ENCODE data around the gene SF3B4.

The SF3B4 gene

GRCh38 chr1:149923626-149924025, 4.0 kb downstream of the SF3B4 start:
- peaks cover 8% of the 10 kb centered on the region for H3K79me2 ChIP-seq (ENCODE audit: insufficient read depth, low read length)
- H3K4me2 ChIP-seq (ENCODE audit: low read length): no peak overlapping the region
- no peak overlapping the region for H2AFZ ChIP-seq (ENCODE audit: low read length)
- H4K20me1 ChIP-seq (ENCODE audit: insufficient read depth, low read length): no peaks in the 10 kb centered on the region
- peaks cover 21% of the 10 kb centered on the region for H3K4me1 ChIP-seq (ENCODE audit: insufficient read depth, low read length, severe bottlenecking)
- H3K27me3 ChIP-seq (ENCODE audit: insufficient read depth, low read length): no peaks in the 10 kb centered on the region
- TF ChIP-seq CTCF (IDR thresholded peaks at IDR 0.05; ENCODE audit: low read length) (no peak), EZH2 (IDR thresholded peaks at IDR 0.05; ENCODE audit: borderline replicate concordance, low read length) (no peak)
- no peaks in the 10 kb centered on the region for H3K9me2 ChIP-seq (ENCODE audit: low read depth, low read length)
- H3K27ac ChIP-seq (ENCODE audit: low read depth, low read length, poor library complexity, severe bottlenecking): no peak overlapping the region
- no peaks in the 10 kb centered on the region for H3F3A ChIP-seq (ENCODE audit: insufficient read depth, low read length)
- H3K4me3 ChIP-seq (ENCODE audit: low read depth, low read length, poor library complexity, severe bottlenecking): no peak overlapping the region
- H3K9ac ChIP-seq (ENCODE audit: low read length): no peak overlapping the region
- peaks cover 55% of the 10 kb centered on the region for H3K36me3 ChIP-seq (ENCODE audit: insufficient read depth, low read length)
- H3K9me3 ChIP-seq (ENCODE audit: low read length): no peaks in the 10 kb centered on the region

DNA sequence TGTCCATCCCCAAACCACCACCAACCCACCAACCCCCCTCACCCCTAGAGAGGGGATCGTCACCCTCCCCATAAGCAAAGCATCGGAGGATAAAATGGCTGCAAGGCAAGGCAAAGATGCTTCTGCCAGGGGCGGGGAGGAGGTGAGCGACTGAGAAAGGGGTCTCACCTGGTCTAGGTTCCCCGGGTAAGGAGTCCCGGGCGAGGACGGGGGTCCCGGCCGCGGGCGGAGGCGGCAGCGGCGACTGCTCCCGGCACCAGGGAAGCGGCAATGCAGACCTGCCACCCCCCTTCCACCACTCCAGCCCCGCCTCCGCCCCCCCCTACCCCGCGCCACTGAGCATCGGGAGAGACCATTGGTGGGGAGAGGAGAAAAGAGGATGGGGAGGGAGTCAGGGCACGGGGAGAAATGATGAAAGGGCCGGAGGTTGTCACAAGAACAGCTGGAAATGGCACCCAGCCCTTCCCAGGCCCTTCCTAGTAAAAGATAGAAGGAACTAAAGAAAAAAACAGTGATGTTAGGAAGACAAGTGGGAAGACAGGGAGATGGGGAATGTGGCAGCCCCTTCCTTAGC, 9.9 kb downstream of the SF3B4 start, which contains the start of gene SV2A:
TSS of gene SV2A (minus strand) at position 274 of the 574 bp plus-strand sequence. CDS start 4,004 bp downstream, outside the sequence.
- Histone ChIP-seq H2AFZ (ENCODE audit: low read length) (no peak within 1 kb of the TSS), H3K4me1 (ENCODE audit: insufficient read depth, low read length, severe bottlenecking) (no peaks in the 10 kb centered on the region), H3K36me3 (ENCODE audit: insufficient read depth, low read length) (peaks cover 11% of the 10 kb centered on the region), H3F3A (ENCODE audit: insufficient read depth, low read length) (no peaks in the 10 kb centered on the region), H4K20me1 (ENCODE audit: insufficient read depth, low read length) (no peaks in the 10 kb centered on the region), H3K4me2 (ENCODE audit: low read length) (peak within 1 kb of the TSS; percentile 22; the same call in 1 of the 2 replicates), H3K79me2 (ENCODE audit: insufficient read depth, low read length) (no peaks in the 10 kb centered on the region), H3K9me2 (ENCODE audit: low read depth, low read length) (no peaks in the 10 kb centered on the region), H3K4me3 (ENCODE audit: low read depth, low read length, poor library complexity, severe bottlenecking) (no peak within 1 kb of the TSS), H3K27me3 (ENCODE audit: insufficient read depth, low read length) (0 out of 2 replicates have a peak, but pooled peaks cover 3% of the 10 kb centered on the region), H3K9ac (ENCODE audit: low read length) (no peak within 1 kb of the TSS), H3K27ac (ENCODE audit: low read depth, low read length, poor library complexity, severe bottlenecking) (no peak within 1 kb of the TSS), H3K9me3 (ENCODE audit: low read length) (no peaks in the 10 kb centered on the region)
- TF ChIP-seq EZH2 (IDR thresholded peaks at IDR 0.05; ENCODE audit: borderline replicate concordance, low read length) (no peak), CTCF (IDR thresholded peaks at IDR 0.05; ENCODE audit: low read length) (no peak)

GRCh38 chr1:149916898-149917252, 10.7 kb downstream of the SF3B4 start:
- Histone ChIP-seq H3K27me3 (ENCODE audit: insufficient read depth, low read length) (0 out of 2 replicates have a peak, but pooled peaks cover 3% of the 10 kb centered on the region), H3K79me2 (ENCODE audit: insufficient read depth, low read length) (no peaks in the 10 kb centered on the region), H4K20me1 (ENCODE audit: insufficient read depth, low read length) (no peaks in the 10 kb centered on the region), H3K36me3 (ENCODE audit: insufficient read depth, low read length) (peaks cover 6% of the 10 kb centered on the region; the same call in 1 of the 2 replicates), H2AFZ (ENCODE audit: low read length) (no peak overlapping the region), H3K4me3 (ENCODE audit: low read depth, low read length, poor library complexity, severe bottlenecking) (no peak overlapping the region), H3K9me3 (ENCODE audit: low read length) (no peaks in the 10 kb centered on the region), H3K4me1 (ENCODE audit: insufficient read depth, low read length, severe bottlenecking) (no peaks in the 10 kb centered on the region), H3K9ac (ENCODE audit: low read length) (no peak overlapping the region), H3K27ac (ENCODE audit: low read depth, low read length, poor library complexity, severe bottlenecking) (no peak overlapping the region), H3K4me2 (ENCODE audit: low read length) (no peak overlapping the region), H3F3A (ENCODE audit: insufficient read depth, low read length) (no peaks in the 10 kb centered on the region), H3K9me2 (ENCODE audit: low read depth, low read length) (no peaks in the 10 kb centered on the region)
- no peak for TF ChIP-seq CTCF (IDR thresholded peaks at IDR 0.05; ENCODE audit: low read length)
- no peak for TF ChIP-seq EZH2 (IDR thresholded peaks at IDR 0.05; ENCODE audit: borderline replicate concordance, low read length)

Data from OCI-LY1 (cell line).